ENCODE measurements around the gene KMT2C.
"Not testable (repeated sequence)": the region's sequence is repeated elsewhere in the genome, so short reads cannot be mapped to it uniquely, and the experiment has no call there.

The KMT2C gene

DNA sequence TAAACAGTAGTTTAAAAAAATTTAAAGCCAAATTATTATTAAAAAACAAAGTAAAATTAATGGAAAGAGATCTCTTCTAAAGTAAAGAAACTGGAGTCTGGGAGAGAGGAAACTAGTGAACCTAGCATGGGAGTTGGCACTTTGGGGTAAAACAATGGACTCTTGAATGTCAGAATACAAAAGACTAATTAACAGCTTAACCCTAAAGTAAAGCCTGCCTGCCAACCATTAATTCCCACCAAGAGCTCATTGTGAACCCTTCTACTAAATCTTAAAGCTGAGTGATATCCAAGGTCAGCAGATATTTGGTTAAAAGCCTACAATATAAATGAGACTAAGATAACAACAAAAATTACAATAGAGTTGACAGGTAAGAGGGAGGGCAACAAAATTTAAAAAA, 36.5 kb downstream of the KMT2C start:
- DNase-seq, result no peak

GRCh38 chr7:152395112-152395511, 40.7 kb downstream of the KMT2C start:
- DNase-seq, result no peak

DNA sequence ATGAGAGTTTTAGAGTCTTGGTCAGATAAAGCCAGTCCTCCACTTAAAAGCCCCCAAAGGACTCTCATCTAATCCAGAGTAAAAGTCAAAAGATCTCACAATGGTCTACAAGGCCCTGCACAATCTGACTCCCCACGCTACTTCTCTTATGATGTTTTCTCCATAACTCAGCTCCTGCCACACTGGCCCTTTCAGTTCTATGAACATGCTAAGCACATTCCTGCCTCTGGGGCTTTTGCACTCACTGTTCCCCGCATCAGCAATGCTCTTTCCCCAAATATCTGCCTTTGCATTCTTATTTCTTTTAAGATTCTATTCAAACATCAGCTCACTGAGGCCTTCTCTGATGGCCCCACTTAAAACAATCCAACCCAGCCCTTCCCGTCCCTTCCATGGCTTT, 41.6 kb downstream of the KMT2C start:
- DNase-seq, result peak; percentile 80

DNA sequence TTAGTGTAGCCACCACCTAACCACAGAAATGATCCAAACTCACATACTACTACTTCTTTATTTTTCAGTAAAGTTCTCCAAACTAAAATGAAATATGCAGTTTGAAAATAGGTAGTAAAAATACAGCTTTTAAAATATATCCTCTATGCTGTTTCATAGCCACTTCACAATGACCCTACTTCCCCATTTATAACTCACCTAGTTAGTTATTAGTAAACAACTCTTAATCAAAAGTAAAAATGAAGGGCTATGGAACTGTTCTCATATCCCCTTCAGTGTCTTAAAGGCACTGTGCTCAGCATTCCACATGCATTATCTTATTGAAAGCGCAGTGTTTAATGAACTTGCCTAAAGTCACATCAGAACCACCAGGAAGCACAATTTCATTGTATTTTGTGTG, 43.5 kb downstream of the KMT2C start:
- DNase-seq, result no peak

- not testable (repeated sequence) for DNase-seq
Observed at GRCh38 chr7:152386136-152386764, 49.6 kb downstream of the KMT2C start.

DNA sequence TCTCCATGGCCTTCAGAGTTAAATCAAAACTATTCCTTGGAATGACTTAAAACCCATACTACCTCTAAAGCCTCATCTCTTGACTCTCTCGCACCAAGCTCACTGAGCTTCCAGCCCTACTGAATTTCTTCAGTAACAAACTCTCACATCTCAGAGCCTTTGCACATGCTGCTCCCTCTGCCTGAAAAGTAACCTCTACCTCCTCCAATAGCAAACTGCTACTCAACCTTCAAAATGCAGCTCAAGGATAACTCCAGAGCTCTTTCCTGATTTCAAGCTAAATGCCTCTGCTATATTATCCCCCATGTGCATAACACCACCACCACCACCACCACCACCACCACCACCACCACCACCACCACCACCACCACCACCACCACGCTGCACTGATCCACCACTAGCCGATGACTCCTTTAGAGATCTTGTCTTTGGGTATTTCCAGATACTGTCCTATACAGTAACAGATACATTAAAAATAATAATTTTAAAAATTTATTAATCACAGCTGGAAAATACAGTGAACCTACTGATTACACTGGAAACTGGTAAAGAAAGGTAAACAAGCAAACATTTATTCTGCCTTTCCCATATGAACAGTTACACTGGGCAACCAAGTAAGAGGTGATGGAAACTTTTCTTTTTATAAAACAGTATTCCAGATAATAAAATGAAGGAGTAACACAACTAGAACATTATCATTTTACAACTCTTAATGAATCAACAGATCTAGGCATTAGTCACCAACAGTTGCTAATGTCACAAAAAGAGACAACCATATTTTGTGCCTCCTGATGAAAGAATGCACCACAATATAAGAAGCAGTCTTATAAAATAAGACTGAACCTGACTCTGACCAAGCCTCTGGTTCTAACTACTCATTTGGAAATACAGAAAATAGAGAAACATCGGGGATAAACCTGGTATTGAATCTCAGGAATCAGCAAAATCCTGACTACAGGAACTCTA, 51.3 kb downstream of the KMT2C start:
- not testable (repeated sequence) for DNase-seq

DNA sequence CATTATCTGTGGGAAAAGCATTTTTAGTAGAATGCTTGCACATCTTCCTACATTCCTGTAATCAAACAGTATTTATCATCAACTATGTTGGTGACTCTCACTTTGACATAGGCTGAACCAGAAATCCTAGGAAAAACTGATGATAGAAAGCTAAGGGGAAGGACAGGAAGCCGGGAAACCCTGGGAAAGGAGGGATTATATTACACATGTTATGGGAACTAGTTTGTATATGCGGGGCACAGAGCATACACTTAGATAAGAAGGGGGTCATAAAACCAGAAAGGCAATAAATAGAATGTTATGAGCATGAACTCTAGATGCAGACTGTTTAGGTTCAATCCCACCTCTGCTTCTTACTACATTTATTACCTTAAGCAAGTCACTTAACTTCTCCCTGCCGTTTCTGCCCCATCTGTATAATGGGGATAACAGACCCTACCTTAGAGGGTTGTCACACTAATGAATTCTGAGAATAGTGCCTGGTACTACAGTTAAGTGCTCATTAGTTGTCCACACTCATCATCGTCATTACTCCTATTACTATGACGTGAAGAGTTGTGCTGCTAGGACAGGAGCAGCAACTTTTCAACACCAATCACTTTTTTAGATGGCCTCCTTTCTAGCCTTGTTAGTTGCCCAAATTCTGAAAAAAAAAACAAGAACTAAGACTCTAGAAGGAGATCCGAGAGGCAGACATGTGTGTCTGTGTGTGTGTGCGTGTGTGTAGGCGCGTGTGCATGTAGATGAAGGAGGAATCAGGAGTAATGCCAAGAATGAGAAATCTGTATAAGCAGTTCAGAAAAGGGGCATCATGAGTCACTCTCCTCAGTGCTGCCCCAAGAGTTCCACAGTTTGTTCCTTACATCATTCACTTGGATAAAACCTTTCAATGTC, 52.2 kb downstream of the KMT2C start:
- DNase-seq, result peak; percentile 37

GRCh38 chr7:152382244-152382643, 53.6 kb downstream of the KMT2C start:
- no peak for DNase-seq

GRCh38 chr7:152380931-152381578, 54.7 kb downstream of the KMT2C start:
- DNase-seq, result not testable (repeated sequence)

- DNase-seq, result not testable (repeated sequence)
Observed at GRCh38 chr7:152378497-152378896, 57.3 kb downstream of the KMT2C start.

DNA sequence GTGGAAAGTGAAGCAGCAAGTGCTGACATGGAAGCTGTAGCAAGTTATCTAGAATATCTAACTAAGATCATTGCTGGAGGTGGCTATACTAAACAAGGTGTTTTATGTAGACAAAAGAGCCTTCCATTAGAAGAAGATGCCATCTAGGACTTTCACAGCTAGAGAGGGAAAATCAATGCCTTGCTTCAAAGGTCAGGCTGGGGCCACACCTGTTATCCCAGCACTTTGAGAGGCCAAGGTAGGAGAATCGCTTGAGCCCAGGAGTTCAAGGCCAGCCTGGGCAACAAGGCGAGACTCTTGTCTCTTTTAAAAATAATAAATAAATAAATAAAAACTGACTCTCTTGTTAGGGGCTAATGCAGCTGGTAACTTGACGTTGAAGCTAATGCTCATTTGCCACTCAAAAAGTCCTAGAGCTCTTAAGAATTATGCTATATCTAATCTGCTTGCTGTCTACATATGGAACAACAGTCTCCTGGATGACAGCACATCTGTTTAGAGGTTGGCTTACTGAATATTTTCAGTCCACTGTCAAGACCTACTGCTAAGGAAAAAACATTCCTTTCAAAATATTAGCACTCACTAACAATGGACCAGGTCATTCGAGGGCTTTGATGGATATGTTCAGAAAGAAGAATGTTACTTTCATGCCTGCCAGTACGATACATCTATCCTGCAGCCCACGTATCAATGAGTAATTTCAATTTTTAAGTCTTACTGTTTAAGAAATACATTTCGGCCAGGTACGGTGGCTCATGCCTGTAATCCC, 58.9 kb downstream of the KMT2C start:
- DNase-seq, result not testable (repeated sequence)

GRCh38 chr7:152370297-152370696, 65.5 kb downstream of the KMT2C start:
- no peak for DNase-seq

DNA sequence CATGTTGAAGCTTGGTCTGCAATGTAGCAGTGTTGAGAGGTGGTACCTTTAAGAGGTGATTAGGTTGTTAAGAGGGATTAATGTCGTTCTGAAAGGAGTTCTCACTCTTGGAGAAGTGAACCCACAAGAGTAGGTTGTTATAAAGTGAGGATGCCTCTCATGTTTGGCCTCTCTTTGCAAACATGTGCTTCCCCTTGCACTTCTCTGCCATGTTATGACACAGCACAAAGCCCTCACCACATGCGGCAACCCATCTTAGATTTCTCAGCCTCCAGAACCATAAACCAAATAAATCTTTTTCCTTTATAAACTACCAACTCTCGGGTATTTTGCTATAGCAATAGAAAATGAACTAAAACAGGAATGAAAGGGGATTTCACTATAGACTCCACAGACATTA, 66.3 kb downstream of the KMT2C start:
- DNase-seq, result no peak

DNA sequence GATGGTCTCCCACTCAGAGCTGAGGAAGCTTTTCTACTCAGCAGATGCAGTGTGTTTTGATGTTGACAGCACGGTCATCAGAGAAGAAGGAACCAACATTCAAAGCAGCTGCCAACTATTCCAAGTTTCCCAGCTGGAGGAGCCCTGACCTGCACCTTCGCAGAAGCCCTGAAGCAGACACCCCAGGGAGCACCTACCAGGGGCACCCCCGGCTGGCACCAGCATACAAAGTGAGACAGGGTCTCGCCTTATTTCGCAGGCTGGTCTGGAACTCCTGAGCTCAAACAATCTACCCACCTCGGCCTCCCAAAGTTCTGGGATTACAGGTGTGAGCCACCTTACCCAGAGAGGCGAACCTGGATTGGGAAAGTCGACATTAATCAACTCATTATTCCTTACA, 68.6 kb downstream of the KMT2C start:
- DNase-seq, result no peak

DNA sequence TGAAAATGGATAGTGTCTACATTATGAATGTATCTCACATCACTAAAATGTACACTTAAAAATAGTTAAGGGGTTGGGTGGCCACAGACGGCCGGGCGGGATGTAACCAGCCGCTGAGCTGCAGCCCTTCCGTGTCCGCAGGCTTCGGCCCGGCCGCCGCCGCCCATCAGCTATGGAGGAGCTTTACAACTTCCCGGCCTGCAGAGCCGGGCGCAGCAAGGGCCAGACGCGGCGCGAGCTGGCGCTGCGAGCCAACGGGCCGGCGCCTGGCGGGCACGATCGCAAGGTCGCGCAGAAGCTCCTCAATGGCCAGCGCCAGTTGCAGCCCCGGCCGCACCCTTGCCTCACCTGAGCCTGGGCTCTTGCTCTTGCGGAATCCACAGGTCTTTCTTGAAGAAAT, 69.1 kb downstream of the KMT2C start:
- DNase-seq, result peak; percentile 41

- no peak for DNase-seq
Observed at GRCh38 chr7:152365982-152366603, 69.7 kb downstream of the KMT2C start.

DNA sequence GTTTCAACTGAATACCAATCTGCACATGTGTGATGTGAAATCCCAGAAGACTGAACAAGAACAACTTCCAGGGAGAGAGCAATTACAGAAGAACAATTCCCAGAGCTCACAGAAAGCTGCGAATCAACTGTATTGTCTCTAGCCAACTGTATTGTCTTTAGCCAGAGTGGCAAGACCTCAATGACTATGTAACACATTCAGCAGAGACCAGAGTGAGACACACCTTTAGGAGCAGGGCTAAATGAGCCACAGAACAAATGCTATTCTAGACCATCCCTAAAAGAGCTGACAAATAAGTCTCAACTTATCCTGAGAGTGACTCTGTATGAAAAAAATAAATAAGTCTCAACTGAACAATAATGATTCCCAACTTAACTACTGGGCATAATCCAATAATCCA, 72.0 kb downstream of the KMT2C start:
- no peak for DNase-seq

DNA sequence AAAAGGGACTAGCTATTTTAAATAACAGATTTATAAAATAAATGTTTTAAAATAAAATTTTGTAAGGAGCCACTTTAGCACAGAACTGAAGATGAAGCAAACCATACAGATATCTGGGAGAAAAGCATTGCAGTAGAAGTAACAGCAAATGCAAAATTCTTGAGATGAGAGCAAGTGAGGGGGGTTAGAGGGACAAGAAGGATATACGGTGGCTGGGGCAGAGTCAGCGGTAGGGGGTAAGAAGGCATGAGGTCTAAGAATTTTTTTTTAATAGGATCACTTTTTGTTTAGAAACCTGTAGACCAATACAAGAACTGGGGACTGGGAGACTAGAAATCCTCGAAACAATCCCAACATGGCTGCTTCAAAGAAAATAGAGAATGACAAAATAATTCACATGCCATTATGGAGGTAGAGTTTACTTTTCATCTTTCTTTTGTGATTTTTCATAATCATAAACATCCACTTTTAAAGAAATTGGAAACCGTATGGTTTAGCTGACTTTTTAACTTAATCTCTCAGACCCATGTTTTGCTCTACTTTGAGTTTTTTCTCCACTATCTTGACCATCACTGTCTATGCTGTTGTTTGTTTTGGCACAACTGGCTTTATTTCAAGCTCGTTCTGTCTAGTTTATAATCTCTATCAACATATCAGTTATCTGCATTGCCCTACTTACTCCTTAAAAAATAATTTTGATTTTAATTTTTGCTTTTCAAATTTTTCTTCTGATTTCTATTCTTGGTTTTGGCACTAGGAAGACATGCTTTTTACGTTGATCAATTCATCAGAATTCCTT, 73.5 kb downstream of the KMT2C start:
- no peak for DNase-seq

DNA sequence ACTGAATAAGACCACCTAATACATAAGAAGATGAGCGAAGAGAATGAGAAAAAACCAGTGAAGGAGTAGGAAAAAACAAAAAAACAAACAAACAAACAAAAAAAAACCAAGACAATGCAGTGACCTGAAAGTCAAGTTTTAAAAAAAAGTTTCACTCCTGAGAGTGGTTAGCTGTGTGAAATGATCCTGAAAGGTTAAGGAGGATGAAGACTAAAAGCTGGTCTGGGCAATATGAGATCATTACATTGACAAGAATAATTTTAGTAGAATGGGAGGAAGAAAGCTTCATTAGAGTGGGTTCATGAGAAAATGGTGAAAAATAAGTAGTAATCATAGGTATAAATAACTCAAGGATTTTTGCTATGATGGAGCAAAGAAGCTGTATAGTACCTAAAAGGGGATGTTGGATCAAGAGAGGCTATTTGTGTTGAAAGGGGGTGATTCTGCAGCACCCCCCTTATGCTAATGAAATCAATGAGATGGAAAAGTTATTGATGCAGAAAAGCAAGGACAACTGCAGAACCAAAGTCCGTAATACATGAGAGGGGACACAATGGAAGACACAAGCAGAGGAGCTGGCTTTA, 80.2 kb downstream of the KMT2C start:
- no peak for DNase-seq

DNA sequence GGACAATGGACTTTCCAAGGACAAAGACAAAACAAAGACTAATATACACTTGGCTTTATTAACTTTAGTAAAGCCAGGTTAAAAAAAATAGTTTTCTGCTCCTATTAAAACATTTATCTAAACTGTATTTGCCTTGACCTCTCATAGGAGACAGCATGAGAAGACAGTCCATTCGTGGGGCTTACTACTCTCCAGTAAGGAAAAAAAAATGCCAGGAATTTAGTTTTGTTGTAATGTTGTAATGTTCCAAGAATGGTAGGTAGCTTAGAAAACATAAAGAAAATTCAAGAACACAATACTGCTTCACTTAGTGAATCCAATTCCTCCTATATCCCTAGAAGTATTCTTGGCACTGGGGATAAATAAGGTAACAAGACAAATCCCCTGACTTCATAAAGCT, 81.7 kb downstream of the KMT2C start:
- DNase-seq, result no peak
